Endometrial microvascular endothelial cells (primary cell): ENCODE measurements around the gene MSLN. TPM values are rescaled to one million over a fixed set of nuclear protein-coding genes. Genes with fewer than 3 reads are reported as not detected.
"Not testable (repeated sequence)": the region's sequence is repeated elsewhere in the genome, so short reads cannot be mapped to it uniquely, and the experiment has no call there.

Source experiments
- in situ Hi-C: cut with HindIII; loops from 2 replicates; pipeline ENCODE4 v1.10.0; 2017; ENCODE audit warnings: low sequenced_read_pairs, low pct_unique_long_range_greater_than_20kb; ENCODE audit errors: inconsistent ontology term
- total RNA-seq: library from RNA; depleted of rRNA; stranded (reverse); fragments of >200 nt; gene quantifications from one replicate; pipeline ENCODE4 v1.2.3, GENCODE V29; 2015; ENCODE audit errors: inconsistent ontology term

MSLN gene
- total RNA-seq, 1 donor from 2014 or later, result not detected

DNA sequence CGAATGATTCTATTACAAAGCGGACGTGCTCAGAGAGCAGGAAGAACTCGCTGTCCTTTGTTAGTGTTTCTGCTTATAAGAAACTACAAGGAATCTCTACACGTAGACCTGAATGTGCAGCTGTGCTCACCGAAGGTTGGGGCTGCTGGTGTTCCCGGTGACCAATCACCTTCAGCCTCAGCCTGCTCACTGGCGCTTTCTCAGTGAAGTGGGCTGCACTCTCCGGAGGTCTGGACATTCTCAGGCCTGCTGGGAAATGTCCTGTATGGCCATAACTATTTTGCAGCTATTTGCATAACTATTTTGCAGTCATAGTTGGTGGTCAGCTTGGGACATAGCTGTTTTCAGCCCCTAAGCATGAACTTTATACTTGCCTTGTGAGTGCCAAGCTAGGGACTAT is 10.0 kb upstream of the MSLN start:
- in situ Hi-C loops, result no loop called here

GRCh38 chr16:751152-752006 is 9.2 kb upstream of the MSLN start:
- in situ Hi-C loops, result no loop called here

GRCh38 chr16:752007-752312 is 8.6 kb upstream of the MSLN start:
- in situ Hi-C loops, result no loop called here

GRCh38 chr16:754121-754607 is 6.4 kb upstream of the MSLN start:
- in situ Hi-C loops, result not testable (repeated sequence)

DNA sequence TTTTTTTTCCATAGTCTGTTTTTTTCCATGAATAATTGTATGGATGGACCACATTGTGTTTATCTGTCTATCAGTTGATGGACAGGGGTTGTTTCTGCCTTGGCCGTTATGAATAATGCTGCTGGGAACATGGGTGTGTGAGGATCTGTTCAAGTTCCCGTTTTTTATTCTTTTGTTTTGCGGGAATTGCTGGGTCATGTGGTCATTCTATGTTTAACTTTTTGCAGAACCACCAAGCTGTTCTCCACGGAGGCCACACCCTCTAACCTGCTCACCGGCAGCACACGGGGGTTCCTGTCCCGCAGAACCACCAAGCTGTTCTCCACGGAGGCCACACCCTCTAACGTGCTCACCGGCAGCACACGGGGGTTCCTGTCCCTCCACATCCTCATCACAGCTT is 5.9 kb upstream of the MSLN start:
- in situ Hi-C loops, result no loop called here

DNA sequence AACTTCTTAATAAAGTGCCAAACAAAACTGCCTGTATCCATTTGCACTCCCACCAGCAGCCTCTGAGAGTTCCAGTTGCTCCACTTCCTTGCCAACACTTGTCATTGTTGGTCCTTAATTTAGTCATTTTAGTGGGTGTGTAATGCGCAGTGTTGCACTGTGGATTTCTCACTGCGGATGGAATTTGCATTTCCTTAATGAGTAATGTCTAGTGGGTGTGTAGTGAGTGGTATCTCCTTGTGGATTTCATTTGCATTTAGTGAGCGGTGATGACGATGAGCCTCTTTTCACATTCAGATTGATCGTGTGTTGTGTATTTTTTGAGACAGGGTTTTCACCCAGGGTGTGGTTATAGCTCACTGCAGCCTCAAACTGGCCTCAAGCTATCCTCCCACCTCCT is 4.1 kb upstream of the MSLN start:
- in situ Hi-C loops, result no loop called here

DNA sequence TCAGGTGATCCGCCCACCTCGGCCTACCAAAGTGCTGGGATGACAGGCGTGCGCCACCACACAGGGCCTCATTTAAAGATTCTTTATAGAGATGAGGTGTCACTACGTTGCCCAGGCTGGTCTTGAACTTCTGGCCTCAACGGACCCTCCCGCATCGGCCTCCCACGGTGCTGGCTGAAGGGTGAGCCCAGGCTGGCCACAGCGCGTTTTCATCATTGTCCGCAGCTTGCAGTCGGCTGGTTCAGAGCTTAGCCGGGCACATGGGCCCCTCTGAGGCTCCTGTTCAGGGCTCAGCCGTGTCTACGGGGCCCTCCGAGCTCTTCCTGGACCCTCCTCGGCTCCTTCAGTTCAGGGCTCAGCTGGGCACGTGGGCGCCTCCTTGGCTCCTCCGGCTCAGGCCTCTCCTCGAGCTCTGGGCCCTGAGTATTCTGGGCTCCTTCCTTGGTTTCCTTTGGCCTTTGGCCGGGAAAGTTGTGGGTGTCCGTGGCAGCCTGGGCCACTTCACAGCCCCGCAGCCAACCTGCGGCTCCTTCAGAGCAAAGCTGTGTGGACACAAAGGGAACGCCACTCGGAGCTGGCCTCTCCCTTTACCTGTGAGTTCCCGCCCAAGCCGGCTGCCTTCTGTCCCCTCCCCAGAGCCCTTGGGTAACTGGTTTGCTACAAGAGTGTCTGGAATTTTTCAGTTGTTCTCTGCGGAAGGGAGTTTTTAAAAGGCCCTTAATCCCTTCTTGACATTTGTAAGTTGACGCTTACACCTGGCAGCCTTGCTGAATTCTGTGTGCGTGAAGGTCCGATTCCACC is 1.2 kb upstream of the MSLN start:
- in situ Hi-C loops, result no loop called here

DNA sequence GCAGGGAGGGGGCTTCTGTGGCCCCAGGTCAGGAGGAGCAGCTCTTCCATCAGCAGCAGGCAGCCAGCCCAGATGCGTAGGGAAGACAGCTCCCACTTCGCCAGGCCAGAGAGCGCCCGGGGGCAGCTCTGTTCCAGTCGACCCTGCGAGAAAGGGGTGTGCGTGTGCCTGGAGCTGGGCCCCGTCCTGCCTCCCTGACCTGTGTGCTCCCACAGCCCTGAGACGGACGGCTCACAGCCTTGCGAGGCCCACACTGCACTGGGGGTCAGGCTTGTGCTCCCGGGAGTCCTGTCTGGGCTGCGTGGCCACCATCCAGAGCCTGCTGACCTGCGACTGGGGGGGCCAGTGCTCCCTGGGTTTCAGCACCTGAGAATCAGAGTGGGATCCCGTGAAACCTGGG is 469 bp upstream of the MSLN start:
- in situ Hi-C loops, result no loop called here

DNA sequence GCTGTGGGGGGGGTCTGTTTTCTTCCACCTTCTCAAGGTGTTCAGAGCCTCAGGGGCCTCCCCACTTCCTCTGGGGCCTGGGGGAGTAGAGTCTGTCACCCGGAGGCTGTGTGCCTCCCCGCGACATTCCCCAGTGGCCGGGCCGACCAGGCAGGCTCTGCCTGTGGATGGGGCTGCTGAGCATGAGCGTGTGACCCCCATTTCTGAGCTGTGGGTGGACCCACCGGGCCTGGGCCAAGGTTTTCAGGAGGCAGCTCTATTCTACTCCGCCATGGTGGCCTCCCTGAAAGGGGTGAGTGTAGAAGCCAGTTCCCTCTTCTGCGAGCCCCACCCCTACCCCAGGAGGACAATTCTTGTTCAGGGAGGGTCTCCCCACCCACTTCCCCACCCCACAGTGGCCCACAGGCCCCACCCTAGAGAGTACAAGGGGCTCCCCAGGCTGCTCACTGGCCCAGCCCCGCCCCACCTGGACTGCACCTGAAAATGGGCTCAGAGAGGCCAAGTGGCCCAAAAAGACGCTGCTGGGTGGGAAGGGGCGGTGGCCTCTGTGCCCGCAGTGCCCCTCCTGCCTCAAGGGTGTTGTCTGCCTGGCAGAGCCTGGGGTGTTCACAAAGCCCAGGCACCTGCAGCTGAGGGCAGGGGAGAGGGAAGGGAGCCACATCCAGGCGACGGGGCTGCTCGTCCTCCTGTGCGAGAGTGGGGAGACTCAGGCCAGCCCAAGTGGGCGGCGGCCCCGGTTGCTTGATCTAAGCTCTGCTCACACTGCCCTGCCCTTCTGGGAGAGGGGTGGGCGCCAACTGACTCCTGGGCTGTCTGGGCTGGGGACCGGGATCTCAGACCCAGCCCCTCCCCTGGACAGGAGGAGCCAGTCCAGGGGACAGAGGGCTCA is 1.3 kb downstream of the MSLN start:
- in situ Hi-C loops, result no loop called here

DNA sequence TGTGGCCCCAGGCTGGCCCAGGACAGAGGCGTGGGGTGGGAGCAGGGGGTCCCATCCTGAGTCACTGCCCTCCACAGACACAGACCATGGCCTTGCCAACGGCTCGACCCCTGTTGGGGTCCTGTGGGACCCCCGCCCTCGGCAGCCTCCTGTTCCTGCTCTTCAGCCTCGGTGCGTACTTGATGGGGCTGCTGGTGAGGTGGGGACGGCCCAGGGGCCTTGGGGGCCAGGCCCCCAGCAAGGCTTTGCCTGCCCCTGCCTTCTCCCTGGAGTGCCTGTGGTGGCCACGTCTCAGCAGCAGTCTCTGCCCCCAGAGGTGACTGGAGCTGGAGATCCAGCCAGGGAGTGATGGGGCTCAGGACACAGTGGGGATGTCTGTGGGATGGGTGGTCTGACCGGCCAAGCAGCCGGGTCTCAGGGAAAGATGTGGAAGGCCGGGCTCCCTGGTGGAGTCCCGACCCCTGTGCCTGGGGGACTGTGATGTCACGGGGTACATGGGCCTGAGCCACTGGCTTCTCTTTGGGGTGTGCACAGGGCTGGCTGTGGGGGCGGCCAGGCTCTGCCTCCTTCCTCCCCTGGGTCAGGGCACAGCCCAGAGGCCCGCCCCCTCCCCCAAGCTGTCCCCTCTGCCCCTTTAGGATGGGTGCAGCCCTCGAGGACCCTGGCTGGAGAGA is 2.2 kb downstream of the MSLN start:
- in situ Hi-C loops, result no loop called here

- in situ Hi-C loops, result no loop called here
These were observed 3.0 kb downstream of the MSLN start for GRCh38 chr16:763369-764183.

DNA sequence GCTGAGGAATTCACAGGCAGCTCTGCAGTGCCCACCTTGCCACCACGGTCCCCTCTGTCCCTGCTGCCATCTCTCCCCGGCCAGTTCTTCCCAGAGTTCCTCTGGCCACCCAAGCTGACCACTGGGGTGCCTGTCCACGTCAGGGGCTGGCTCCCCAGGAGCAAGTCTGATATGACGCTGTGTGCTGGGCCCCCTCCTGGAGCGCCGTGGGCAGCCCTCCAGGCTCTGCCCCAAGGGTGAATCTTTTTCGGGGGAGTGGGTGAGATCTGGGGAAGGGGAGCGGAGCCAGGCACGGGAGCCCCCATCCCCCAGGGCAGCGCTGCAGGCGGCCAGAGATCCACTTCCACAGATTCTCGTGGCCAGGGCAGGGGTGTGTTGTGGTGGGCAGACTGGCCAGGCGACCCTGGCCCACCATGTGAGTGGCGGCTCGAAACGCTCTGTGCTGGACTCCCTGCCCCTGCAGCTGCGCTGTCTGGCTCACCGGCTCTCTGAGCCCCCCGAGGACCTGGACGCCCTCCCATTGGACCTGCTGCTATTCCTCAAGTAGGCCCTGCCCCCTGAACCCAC is 3.7 kb downstream of the MSLN start:
- in situ Hi-C loops, result no loop called here

- in situ Hi-C loops, result no loop called here
These were observed 4.4 kb downstream of the MSLN start for GRCh38 chr16:764848-765487.

- in situ Hi-C loops, result no loop called here
These were observed 4.9 kb downstream of the MSLN start for GRCh38 chr16:765488-765865.

DNA sequence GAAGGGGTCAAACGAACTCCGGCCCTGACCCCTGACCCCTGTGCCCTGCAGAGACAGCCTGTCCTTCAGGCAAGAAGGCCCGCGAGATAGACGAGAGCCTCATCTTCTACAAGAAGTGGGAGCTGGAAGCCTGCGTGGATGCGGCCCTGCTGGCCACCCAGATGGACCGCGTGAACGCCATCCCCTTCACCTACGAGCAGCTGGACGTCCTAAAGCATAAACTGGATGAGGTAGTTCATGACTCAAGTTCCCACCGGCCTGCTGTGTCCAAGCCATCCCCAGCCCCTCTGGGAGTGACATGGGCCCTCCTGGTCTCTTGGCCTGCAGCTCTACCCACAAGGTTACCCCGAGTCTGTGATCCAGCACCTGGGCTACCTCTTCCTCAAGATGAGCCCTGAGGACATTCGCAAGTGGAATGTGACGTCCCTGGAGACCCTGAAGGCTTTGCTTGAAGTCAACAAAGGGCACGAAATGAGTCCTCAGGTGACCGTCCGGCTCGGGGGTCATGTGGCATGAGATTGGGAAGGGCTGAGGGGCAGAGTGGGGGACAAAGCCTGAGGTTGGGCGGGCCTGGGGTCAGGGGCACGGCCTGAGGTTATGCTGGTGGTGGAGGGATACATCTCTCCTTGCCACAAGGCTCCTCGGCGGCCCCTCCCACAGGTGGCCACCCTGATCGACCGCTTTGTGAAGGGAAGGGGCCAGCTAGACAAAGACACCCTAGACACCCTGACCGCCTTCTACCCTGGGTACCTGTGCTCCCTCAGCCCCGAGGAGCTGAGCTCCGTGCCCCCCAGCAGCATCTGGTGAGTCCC is 5.7 kb downstream of the MSLN start:
- in situ Hi-C loops, result no loop called here

DNA sequence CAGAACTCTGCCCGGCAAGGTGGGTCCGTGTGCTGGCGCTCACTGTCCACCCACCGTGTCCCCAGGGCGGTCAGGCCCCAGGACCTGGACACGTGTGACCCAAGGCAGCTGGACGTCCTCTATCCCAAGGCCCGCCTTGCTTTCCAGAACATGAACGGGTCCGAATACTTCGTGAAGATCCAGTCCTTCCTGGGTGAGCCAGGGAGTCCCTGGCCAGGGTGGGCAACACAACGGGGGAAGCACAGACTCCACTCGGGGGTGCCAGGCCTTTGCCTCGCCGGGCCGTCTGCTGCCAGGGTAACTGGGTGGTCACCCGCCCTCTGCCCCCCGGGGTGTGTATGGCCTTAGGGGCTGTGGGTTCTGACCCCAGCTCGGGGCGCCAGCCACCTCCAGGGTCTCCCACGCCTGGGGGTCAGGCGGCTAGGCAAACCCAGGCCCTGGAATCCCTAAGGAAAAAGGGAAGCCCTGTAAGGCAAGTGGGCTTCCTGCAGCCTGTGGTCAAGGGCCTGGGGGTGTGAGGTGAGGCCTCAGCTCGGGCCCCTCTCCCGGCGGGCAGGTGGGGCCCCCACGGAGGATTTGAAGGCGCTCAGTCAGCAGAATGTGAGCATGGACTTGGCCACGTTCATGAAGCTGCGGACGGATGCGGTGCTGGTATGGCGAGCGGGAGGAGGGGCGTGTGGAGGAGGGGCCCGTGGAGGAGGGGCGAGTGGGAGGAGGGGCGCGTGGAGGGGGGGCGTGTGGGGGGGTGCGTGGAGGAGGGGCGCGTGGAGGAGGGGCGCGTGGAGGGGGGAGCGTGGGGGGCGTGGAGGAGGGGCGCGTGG is 6.5 kb downstream of the MSLN start:
- in situ Hi-C loops, result no loop called here
